GM21423 (cell line): ENCODE data around the gene PLB1.

Experiments
- ATAC-seq: cut with Tn5 transposase; IDR thresholded peaks from one replicate; pipeline ENCODE4 v1.9.1; 2021; ENCODE audit warnings: mild to moderate bottlenecking, moderate library complexity; ENCODE audit not compliant: unreplicated experiment

PLB1 gene

GRCh38 chr2:28499282-28499681 is 3.4 kb downstream of the PLB1 start:
- ATAC-seq = no peak

GRCh38 chr2:28505361-28505760 is 9.5 kb downstream of the PLB1 start:
- ATAC-seq = no peak

- no peak for ATAC-seq
Observed at GRCh38 chr2:28506112-28506910, 10.5 kb downstream of the PLB1 start.

GRCh38 chr2:28507796-28508764 is 12.2 kb downstream of the PLB1 start:
- ATAC-seq = no peak

- ATAC-seq = no peak
Observed at GRCh38 chr2:28509361-28509760, 13.5 kb downstream of the PLB1 start.

- ATAC-seq = no peak
Observed at GRCh38 chr2:28510184-28510583, 14.3 kb downstream of the PLB1 start.

- no peak for ATAC-seq
Observed at GRCh38 chr2:28511871-28512606, 16.2 kb downstream of the PLB1 start.

- ATAC-seq = no peak
Observed at GRCh38 chr2:28512607-28512965, 16.7 kb downstream of the PLB1 start.

GRCh38 chr2:28513097-28513496 is 17.2 kb downstream of the PLB1 start:
- no peak for ATAC-seq

GRCh38 chr2:28515176-28515751 is 19.4 kb downstream of the PLB1 start:
- ATAC-seq = no peak

- no peak for ATAC-seq
Observed at GRCh38 chr2:28516430-28516829, 20.6 kb downstream of the PLB1 start.

- ATAC-seq = no peak
Observed at GRCh38 chr2:28516950-28517349, 21.1 kb downstream of the PLB1 start.

GRCh38 chr2:28521663-28522062 is 25.8 kb downstream of the PLB1 start:
- ATAC-seq = no peak

- ATAC-seq = no peak
Observed at GRCh38 chr2:28522481-28522880, 26.6 kb downstream of the PLB1 start.

GRCh38 chr2:28523902-28524301 is 28.0 kb downstream of the PLB1 start:
- ATAC-seq = no peak

- ATAC-seq = no peak
Observed at GRCh38 chr2:28525481-28525880, 29.6 kb downstream of the PLB1 start.

GRCh38 chr2:28526527-28527132 is 30.8 kb downstream of the PLB1 start:
- no peak for ATAC-seq

GRCh38 chr2:28527196-28527595 is 31.3 kb downstream of the PLB1 start:
- no peak for ATAC-seq

GRCh38 chr2:28528206-28528605 is 32.3 kb downstream of the PLB1 start:
- ATAC-seq = no peak

GRCh38 chr2:28530782-28531181 is 34.9 kb downstream of the PLB1 start:
- no peak for ATAC-seq
